GM12864 (cell line): ENCODE data around the gene DHRSX.

Source experiments
- DNase-seq: peaks from one replicate; pipeline ENCODE4 v3.0.0-alpha.2; 2011; ENCODE audit warnings: low read depth
- H3K4me3 ChIP-seq: 2 replicates; pipeline ENCODE4 v1.5.1; 2011; ENCODE audit warnings: mild to moderate bottlenecking, low read depth, low read length, control low read depth
- CTCF ChIP-seq: IDR thresholded peaks from 2 replicates; pipeline ENCODE4 v1.5.1; 2011; ENCODE audit warnings: low read depth, mild to moderate bottlenecking, moderate library complexity, low read length, control low read depth, inconsistent platforms; ENCODE audit errors: missing control alignments

The DHRSX gene

DNA sequence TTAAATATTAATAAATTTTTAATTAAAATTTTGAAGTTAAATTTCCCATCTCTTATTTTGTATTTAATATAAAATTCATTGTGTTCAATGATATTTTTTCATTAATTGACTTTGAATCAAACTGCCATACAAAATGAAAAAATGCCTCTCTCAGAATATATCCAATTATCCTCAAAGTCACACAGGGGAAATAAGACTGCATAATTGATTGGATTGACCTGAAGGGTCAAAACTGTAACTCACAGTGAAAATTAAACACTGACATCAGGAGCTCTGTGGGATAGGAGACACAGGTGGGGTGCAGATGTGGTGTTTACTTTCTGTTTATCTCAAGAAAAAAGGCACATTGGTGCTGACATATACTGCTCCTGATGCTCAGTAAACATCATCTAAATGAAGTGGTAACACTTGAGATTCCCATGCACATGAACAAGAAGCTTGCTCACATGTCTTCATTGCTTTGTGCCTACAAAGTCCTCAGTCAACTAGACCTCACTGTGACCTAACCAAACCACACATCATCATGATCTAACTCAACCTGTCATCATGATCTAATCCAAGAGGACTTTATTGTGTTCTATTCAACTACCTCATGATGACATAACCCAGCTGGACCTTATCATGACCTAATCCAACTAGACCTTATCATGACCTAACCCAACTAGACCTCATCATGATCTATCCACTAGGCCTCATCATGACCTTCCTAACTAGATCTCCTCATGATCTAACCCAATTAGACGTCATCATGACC lies 83.7 kb downstream of the DHRSX start:
- TF ChIP-seq CTCF, result no peak
- DNase-seq, result no peak
- no peak overlapping the region for H3K4me3 ChIP-seq

DNA sequence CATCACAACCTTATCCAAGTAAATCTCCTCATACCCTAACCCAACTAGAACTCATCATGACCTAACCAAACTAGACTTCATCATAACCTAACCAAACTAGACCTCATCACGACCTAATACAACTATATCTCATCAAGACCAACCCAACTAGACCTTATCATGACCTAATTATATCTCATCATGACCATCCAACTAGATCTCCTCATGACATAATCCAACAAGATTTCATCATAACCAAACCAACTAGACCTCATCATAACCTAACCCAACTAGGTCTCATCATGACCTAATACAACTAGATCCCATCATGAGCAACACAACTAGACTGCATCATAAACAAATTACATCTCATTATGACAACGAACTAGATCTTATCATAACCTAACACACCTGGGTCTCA lies 86.4 kb downstream of the DHRSX start:
- no peak for DNase-seq
- TF ChIP-seq CTCF, result no peak
- no peak overlapping the region for H3K4me3 ChIP-seq

- DNase-seq, result no peak
- no peak for TF ChIP-seq CTCF
- H3K4me3 ChIP-seq, result no peak overlapping the region
These were observed 86.8 kb downstream of the DHRSX start for GRCh38 chrX:2413969-2414368.

DNA sequence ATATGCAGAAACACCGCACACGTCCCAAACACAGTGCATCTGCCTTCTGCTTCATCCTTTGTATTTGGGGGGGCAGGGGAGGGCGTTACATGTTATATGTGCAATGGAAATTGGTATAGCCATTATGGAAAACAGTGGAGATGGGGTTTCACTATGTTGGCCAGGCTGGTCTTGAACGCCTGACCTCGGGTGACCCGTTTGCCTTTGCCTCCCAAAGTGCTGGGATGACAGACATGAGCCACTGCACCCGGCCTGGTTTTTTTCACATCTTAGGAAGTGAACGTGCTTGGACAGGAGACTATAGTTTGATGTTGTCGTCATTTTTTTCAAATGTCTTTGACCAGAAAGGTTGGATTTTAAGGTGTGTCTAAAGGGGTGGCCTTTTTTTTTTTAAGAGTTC lies 88.6 kb downstream of the DHRSX start:
- no peak for TF ChIP-seq CTCF
- DNase-seq, result no peak
- H3K4me3 ChIP-seq, result no peak overlapping the region

GRCh38 chrX:2410279-2411020 lies 90.3 kb downstream of the DHRSX start:
- TF ChIP-seq CTCF, result no peak
- H3K4me3 ChIP-seq, result no peak overlapping the region
- DNase-seq, result no peak

- TF ChIP-seq CTCF, result no peak
- DNase-seq, result no peak
- H3K4me3 ChIP-seq, result no peak overlapping the region
These were observed 91.0 kb downstream of the DHRSX start for GRCh38 chrX:2409796-2410195.

DNA sequence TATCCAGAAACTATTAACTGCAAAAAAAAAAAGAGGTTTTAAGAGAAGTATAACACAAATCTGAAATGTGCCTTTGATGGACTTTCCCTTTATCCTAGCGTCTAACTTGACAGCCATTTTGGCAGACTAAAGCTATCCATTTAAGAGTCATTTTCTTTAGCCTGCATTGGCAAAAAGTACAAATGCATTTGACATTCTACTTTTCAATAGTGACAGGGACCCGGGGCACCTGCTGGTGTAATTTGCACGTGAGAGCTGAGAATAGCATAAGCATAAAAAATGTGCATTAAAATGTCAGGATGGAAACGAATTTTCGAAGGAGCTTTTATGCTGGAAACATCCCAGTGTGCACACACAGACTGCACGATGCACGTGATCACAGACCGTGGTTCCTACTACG lies 91.9 kb downstream of the DHRSX start:
- no peak for DNase-seq
- H3K4me3 ChIP-seq, result no peak overlapping the region
- TF ChIP-seq CTCF, result no peak
